GM21717 (cell line): Measurements from ENCODE around the gene OLFML1.

ENCODE experiments used
- ATAC-seq: cut with Tn5 transposase; IDR thresholded peaks from one replicate; pipeline ENCODE4 v1.9.1; 2021; ENCODE audit warnings: mild to moderate bottlenecking, moderate library complexity; ENCODE audit not compliant: unreplicated experiment

Gene OLFML1

DNA sequence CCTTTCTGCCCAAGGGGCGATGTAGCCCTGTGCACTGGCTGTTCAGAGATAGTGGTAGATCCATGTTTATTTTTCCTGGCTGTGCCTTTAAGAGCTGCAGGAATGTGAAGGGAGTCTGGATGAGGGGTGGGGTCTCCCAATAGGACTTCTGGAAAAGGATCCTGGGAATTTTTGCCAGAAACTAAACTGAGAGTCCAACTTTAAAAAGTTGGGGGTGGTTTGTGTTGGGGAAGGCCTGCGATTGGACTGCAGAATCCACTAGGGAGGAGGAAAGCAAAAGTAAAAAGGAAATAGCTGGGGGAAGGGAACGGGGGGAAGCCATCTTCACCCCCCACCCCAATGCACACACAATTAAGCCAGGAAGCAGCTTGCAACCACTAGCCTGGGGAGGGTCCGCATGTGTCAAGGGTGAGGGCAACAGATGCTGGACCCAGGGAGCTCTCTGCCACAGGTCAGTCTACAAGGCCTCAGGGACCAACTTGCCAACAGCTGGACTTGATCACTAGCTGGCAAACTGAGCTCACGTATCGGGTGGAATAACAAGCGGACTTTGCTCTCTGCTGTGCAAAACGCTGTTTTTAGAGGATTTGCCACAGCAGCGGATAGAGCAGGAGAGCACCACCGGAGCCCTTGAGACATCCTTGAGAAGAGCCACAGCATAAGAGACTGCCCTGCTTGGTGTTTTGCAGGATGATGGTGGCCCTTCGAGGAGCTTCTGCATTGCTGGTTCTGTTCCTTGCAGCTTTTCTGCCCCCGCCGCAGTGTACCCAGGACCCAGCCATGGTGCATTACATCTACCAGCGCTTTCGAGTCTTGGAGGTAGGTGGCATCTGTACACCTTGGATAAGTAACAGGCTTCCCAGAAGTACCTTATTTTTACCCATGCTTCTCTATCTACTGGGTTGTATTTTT lies at the start of gene OLFML1:
OLFML1 (plus strand) TSS at position 321 of the 912 bp plus-strand sequence; CDS start at position 691, 370 bp downstream.
- no peak for ATAC-seq

GRCh38 chr11:7436146-7436545 lies 49.2 kb upstream of the OLFML1 start:
- ATAC-seq, result no peak

- ATAC-seq, result peak; percentile 63
These were observed 48.6 kb upstream of the OLFML1 start for GRCh38 chr11:7436657-7437056.

DNA sequence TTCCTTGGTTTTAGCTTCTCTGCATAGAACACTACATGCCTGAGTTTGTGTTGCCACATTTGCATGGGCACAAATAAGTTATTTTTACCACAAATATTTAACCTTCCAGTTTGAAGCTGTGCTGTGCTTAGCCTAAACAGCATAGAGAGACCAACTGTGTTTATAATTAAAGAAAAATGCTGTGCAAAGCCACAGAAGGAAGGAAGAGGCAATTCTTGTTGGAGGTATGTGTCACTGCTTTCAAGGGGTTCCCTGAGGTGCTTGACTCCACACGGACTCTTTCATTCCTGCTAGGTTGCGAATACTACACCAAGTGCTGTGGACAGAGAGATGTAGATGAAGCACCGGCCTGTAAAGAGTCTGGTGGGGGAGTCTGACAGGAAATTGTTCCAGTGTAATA lies 47.6 kb upstream of the OLFML1 start:
- no peak for ATAC-seq

- no peak for ATAC-seq
These were observed 45.5 kb upstream of the OLFML1 start for GRCh38 chr11:7439746-7440320.

GRCh38 chr11:7442588-7443215 lies 42.6 kb upstream of the OLFML1 start:
- ATAC-seq, result peak; percentile 85

DNA sequence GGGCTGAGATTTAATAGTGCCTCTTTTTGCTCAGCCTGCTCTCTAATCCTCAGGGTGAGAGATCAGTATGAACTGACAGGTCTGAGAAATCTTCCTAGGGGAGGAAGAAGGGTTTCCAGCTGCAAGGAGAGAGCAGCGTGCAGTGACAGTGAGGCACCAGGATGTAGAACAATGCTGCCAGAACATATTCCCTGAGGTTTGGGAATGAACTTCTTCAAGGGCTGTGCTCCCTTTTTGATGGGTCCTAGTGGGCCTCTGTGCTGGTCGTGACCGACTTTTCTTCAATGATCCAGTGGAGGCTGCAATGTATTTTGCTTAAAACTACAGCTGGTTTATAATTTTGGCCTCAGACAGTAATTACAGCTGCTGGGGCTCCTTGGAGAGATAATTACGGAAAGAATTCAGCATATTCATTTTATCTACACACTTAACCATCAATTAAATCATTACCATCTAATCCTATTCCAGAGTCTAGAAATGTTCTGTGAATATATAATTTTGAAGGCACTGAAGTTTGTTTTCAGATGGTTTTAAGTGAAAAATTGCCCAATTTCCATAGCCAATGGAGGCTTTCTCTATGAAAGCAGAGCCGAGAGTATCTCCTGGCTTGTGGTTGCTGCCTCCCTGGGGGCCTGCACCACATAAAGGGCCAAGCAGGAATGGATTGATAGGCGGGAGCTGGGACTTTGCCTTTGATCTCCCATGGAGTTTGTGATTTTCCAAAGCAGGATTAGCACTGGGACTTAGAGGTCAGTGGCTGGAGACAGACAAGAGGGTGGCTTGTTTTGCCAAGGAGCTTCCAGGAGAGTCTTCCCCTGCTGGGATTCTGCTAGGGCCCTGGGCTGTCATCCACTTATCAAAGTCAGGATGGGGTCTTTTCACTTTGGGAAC lies 41.0 kb upstream of the OLFML1 start:
- ATAC-seq, result no peak

- ATAC-seq, result no peak
These were observed 39.7 kb upstream of the OLFML1 start for GRCh38 chr11:7445564-7445963.

GRCh38 chr11:7448201-7448600 lies 37.1 kb upstream of the OLFML1 start:
- ATAC-seq, result no peak

GRCh38 chr11:7449211-7449840 lies 36.0 kb upstream of the OLFML1 start:
- ATAC-seq, result no peak

DNA sequence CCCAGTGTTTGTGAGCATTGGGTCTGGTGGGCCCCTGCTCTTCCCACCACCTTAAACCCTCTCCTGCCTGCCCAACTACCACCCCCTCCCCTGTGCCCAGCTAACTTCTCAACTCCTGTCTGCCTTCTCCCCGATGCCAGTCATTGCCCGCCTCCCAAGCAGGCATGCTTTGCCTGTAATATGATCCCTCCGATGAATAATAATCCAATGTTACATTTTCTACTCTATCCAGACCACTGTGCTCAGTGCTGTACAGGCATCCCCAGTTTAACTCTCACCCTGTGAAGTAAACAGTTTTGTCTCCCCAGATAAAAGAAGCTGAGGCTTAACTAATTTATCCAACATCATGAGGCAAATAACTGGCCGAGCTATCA lies 35.5 kb upstream of the OLFML1 start:
- ATAC-seq, result no peak

- no peak for ATAC-seq
These were observed 34.5 kb upstream of the OLFML1 start for GRCh38 chr11:7450836-7451235.

GRCh38 chr11:7451520-7451919 lies 33.8 kb upstream of the OLFML1 start:
- ATAC-seq, result no peak

DNA sequence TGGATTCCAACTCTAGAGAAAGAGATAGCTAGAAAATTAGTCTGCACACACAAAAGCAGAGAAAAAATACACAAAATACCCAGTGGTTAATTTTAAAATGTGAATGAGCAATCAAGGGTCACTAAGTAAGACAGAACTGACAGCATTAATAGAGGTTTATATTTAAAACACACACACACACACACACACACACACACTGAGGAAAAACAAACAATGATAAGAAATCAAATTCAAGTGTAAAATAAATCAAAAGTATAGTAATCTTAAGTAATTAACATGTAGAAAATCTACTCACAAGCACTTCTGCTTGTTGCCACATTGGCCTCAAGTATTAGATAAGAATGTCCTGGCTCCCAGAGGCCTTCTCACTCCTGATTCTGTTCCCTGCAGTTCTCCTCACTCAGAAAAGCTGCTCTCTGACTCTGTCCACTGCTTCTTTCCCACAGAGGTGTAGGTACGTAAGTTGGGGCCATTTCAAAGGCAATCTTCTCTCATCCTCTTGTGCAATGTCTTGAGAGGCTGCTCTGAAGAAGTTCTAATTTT lies 33.3 kb upstream of the OLFML1 start:
- no peak for ATAC-seq

DNA sequence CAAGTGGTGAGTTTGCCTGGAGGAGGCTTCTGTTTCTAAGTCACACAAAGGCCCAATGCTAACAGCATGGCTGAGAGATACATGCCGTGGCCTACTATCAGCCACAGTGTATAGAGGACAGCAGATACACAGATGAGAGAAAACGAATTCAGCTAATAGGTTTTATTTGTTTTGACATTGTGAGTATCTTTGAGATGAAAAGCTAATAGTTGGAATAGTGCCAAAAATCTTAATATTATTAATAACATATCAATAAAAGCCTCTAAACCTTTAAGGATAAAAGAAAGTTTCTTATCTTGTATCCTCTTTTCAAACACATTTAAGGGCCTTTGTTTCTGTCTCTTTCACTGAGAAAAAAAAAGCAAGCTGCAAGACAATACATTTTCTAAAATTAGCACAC lies 30.5 kb upstream of the OLFML1 start:
- no peak for ATAC-seq

DNA sequence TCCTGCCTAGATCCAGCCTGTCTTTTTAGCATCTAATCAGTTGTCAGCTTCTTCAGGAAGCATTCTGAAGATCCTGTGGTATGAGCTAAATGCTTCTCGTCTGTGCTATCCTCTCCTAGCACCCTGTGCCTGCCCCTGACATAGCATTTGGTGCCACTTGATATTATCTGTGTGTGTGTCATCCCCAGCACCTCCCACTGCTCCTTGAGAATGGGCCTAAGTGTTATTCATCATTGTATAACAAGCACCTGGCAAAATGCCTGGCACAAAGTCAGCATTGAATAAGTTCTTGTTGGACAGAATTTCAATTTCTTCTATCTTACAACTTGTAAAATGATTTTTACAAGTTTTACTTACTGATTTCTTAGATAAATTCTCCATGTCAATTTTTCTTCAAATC lies 28.1 kb upstream of the OLFML1 start:
- ATAC-seq, result no peak

- ATAC-seq, result no peak
These were observed 22.6 kb upstream of the OLFML1 start for GRCh38 chr11:7462706-7463105.

DNA sequence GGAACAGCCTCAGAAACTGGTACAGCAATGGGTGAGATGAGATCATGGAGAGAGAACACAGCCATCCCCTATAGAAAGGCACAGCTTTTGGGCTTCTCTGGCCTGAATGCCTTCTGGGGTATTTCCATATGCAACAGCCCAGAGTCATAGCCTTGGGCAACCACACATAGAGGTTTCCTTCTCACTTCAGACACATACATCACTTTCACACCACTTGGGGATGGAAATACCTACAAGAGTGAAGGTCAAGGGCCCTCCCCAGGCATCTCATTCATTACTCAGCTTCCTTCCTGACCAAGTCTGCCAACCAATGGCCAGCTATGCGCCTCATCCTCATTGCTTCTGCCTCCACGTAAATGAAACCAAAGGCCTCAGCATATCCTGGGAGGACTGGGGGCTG lies 17.7 kb upstream of the OLFML1 start:
- ATAC-seq, result no peak

- ATAC-seq, result no peak
These were observed 15.9 kb upstream of the OLFML1 start for GRCh38 chr11:7469351-7469865.

- ATAC-seq, result no peak
These were observed 14.2 kb upstream of the OLFML1 start for GRCh38 chr11:7471071-7471470.
